Ramos (cell line): ENCODE results near the gene STXBP5.

Experiments used
- in situ Hi-C: fragments of 300-500 bp; cut with MboI; formaldehyde crosslinking; loops from one replicate; pipeline ENCODE4 v1.14.3; 2022; ENCODE audit warnings: low sequenced_read_pairs; ENCODE audit not compliant: unreplicated experiment

STXBP5 gene

GRCh38 chr6:147407571-147407970, 203.4 kb downstream of the STXBP5 start:
- in situ Hi-C loops: no loop called here

DNA sequence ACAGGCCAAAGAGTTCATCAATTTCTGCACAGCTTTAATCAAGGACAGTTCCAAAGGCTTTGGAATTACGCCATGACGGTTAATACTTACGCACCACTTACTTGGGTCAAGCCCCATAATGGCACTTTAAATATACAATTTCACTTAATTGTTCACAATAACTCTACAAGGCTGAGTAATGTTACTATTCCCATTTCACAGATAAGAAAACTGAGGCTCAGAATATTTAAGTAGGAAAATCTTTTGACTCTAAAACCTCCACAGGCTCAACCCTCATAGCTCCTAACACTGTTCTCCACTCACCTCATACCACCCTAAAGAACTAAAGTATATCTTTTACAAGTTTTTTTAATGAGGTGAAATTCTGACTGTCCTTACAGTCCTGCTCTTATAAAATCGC, 212.4 kb downstream of the STXBP5 start:
- in situ Hi-C loops: no loop called here

DNA sequence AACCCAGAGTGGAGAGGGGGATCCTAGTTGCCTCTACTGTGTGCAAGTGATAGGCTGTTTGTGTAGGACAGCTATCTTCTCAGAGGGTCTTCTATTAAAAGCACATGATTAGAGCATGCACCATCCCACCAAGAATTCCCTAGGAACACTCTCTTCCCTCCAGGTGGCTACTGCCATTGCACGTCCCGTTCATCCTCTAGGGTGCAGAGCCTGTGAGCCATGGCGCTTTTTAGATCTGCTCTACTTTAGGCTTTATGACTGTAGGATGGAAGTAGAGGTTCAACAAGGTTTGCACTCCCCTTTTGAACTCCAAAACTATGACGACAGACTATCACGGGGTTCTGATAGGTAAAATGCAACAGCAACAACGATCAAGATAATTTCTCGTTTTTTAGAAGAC, 213.7 kb downstream of the STXBP5 start:
- in situ Hi-C loops: no loop called here

DNA sequence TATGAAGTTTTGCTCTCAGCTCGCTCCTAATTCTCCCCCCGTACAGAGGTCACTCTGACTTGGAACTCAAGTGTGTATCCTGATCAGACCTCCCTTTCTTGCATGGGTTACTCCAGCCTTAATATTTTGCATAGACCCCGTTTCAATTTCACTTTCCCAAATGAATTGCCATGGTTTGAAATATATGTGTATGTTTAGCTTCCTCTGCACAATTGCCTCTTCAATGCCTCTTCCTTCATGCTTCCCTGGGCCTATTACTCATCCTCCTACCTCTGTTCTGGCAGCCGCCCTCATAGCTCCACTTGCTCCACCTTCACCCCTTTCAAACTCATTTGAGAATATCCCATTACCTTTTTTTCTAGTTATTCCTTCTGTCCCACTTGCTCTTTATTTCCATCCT, 214.3 kb downstream of the STXBP5 start:
- in situ Hi-C loops: no loop called here

DNA sequence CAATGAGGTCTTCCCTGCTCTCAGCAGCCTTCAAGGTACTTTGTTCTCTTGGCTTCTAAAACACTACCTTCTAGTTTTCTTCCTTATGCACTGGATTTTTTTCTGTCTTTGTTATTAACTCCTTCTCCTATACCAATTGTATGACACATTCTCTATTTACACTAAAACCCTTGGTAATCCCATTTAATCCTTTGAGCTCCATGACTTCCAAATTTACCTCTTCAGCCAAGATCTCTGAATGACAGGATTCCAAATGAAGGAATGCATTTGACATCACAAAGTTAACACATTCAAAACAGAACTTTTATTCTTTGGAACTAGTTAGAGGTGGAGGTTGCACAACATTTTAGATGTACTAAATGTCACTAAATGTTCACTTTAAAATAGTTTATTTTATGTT, 217.7 kb downstream of the STXBP5 start:
- in situ Hi-C loops: no loop called here

- in situ Hi-C loops: no loop called here
Measured at GRCh38 chr6:147423111-147423510, 218.9 kb downstream of the STXBP5 start.

- in situ Hi-C loops: no loop called here
Measured at GRCh38 chr6:147429794-147430193, 225.6 kb downstream of the STXBP5 start.

- in situ Hi-C loops: no loop called here
Measured at GRCh38 chr6:147430811-147431210, 226.6 kb downstream of the STXBP5 start.

DNA sequence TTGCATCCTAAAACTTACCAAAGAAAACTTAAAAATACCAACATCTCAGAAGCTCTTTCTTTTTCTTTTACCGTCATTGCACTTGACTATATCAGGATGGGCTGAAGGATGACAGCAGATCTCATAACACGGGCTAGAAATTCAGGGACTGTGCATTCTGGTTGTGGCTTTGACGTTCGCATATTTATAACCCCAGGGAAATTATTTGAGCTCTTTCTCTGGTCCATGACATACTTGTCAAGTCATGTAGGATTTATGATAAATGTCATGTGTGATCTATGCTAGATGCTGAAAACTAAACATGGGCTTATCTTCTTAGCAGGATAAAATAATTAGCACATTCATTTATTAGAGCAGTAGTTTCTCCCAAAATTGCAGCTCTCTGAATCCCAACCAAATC, 229.9 kb downstream of the STXBP5 start:
- in situ Hi-C loops: no loop called here

GRCh38 chr6:147434516-147434915, 230.3 kb downstream of the STXBP5 start:
- in situ Hi-C loops: no loop called here

DNA sequence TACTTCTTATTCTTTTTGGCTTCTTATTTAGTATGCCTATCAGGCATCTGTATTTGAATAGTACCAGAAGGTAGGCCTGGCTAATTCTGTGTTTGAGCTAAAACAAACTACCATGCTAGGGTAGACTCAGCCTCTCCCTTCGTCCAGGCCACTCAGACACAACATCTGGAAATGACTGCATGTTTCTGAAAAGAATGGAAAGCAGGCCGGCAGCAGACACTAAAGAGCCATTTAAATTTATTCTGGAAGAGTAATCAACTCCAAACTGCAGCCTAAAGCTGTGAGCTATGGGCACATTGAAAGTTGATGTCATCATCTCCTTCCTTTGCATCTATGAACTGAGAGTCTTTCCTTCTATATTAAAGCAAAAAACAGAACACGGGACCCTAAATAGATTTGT, 233.4 kb downstream of the STXBP5 start:
- in situ Hi-C loops: no loop called here

- in situ Hi-C loops: no loop called here
Measured at GRCh38 chr6:147438758-147439528, 234.7 kb downstream of the STXBP5 start.
